Measurements from ENCODE around the gene BTF3.

BTF3 gene

GRCh38 chr5:73490088-73490487 is 8.2 kb upstream of the BTF3 start:
- no peaks in the 10 kb centered on the region for H3K79me2 ChIP-seq (ENCODE audit: insufficient read depth, low read length)
- H3K9ac ChIP-seq (ENCODE audit: low read length) = no peak overlapping the region
- H3K4me3 ChIP-seq (ENCODE audit: insufficient read depth, low read length, poor library complexity, severe bottlenecking) = no peak overlapping the region
- H3F3A ChIP-seq (ENCODE audit: insufficient read depth) = no peaks in the 10 kb centered on the region
- H3K9me2 ChIP-seq (replicated peaks; ENCODE audit: insufficient read depth, low read length) = no peaks in the 10 kb centered on the region
- H3K36me3 ChIP-seq (ENCODE audit: low read length) = no peaks in the 10 kb centered on the region
- no peaks in the 10 kb centered on the region; the same call in 1 of the 2 replicates for H3K27me3 ChIP-seq (ENCODE audit: low read length)
- H3K27ac ChIP-seq (ENCODE audit: low read depth, low read length) = no peak overlapping the region
- TF ChIP-seq, protein P1, sequence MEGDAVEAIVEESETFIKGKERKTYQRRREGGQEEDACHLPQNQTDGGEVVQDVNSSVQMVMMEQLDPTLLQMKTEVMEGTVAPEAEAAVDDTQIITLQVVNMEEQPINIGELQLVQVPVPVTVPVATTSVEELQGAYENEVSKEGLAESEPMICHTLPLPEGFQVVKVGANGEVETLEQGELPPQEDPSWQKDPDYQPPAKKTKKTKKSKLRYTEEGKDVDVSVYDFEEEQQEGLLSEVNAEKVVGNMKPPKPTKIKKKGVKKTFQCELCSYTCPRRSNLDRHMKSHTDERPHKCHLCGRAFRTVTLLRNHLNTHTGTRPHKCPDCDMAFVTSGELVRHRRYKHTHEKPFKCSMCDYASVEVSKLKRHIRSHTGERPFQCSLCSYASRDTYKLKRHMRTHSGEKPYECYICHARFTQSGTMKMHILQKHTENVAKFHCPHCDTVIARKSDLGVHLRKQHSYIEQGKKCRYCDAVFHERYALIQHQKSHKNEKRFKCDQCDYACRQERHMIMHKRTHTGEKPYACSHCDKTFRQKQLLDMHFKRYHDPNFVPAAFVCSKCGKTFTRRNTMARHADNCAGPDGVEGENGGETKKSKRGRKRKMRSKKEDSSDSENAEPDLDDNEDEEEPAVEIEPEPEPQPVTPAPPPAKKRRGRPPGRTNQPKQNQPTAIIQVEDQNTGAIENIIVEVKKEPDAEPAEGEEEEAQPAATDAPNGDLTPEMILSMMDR (IDR thresholded peaks at IDR 0.05; ENCODE audit: insufficient read depth, low read length, poor library complexity, severe bottlenecking) = no peak
- no peak for TF ChIP-seq EZH2phosphoT487 (conservative IDR thresholded peaks at IDR 0.05; ENCODE audit: low read length)
- H3K9me3 ChIP-seq (ENCODE audit: insufficient read depth, low read length) = no peaks in the 10 kb centered on the region
- no peak overlapping the region for H3K4me2 ChIP-seq (ENCODE audit: low read depth, low read length, poor library complexity, severe bottlenecking)
- no peaks in the 10 kb centered on the region for H4K20me1 ChIP-seq (ENCODE audit: low read depth, low read length)
- no peak overlapping the region for H2AFZ ChIP-seq (ENCODE audit: low read depth, low read length, severe bottlenecking)

DNA sequence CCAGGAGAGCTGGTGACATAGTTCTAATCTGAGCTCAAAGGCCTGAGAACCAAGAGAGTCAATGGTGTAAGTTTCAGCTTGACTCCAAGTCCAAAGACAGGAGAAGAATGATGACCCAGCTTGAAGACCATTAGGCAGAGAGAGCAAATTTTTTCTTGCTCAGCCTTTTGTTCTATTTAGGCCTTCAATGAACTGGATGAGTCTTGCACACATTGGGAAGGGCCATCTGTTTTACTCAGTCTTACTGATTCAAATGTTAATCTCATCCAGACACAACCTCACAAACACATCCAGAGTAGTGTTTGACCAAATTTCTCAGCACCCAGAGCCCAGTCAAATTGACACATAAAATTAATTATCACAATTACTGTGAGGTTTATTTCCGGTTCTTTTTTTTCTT is 7.1 kb upstream of the BTF3 start:
- Histone ChIP-seq H3K79me2 (ENCODE audit: insufficient read depth, low read length) (no peaks in the 10 kb centered on the region), H3K36me3 (ENCODE audit: low read length) (no peaks in the 10 kb centered on the region), H3F3A (ENCODE audit: insufficient read depth) (no peaks in the 10 kb centered on the region), H2AFZ (ENCODE audit: low read depth, low read length, severe bottlenecking) (no peak overlapping the region), H3K9me3 (ENCODE audit: insufficient read depth, low read length) (no peaks in the 10 kb centered on the region), H3K4me3 (ENCODE audit: insufficient read depth, low read length, poor library complexity, severe bottlenecking) (no peak overlapping the region), H3K9ac (ENCODE audit: low read length) (no peak overlapping the region), H3K27ac (ENCODE audit: low read depth, low read length) (no peak overlapping the region), H3K27me3 (ENCODE audit: low read length) (no peaks in the 10 kb centered on the region; the same call in 1 of the 2 replicates), H3K9me2 (replicated peaks; ENCODE audit: insufficient read depth, low read length) (no peaks in the 10 kb centered on the region), H3K4me2 (ENCODE audit: low read depth, low read length, poor library complexity, severe bottlenecking) (no peak overlapping the region), H4K20me1 (ENCODE audit: low read depth, low read length) (no peaks in the 10 kb centered on the region)
- TF ChIP-seq EZH2phosphoT487 (conservative IDR thresholded peaks at IDR 0.05; ENCODE audit: low read length) = no peak
- TF ChIP-seq, protein P1 (IDR thresholded peaks at IDR 0.05; ENCODE audit: insufficient read depth, low read length, poor library complexity, severe bottlenecking) = no peak

- Histone ChIP-seq H3K27ac (ENCODE audit: low read depth, low read length) (no peak overlapping the region), H3K27me3 (ENCODE audit: low read length) (no peaks in the 10 kb centered on the region), H3F3A (ENCODE audit: insufficient read depth) (no peaks in the 10 kb centered on the region; the same call in 1 of the 2 replicates), H3K9me3 (ENCODE audit: insufficient read depth, low read length) (no peaks in the 10 kb centered on the region), H3K4me2 (ENCODE audit: low read depth, low read length, poor library complexity, severe bottlenecking) (no peak overlapping the region), H3K9me2 (replicated peaks; ENCODE audit: insufficient read depth, low read length) (no peaks in the 10 kb centered on the region), H2AFZ (ENCODE audit: low read depth, low read length, severe bottlenecking) (no peak overlapping the region), H4K20me1 (ENCODE audit: low read depth, low read length) (no peaks in the 10 kb centered on the region), H3K36me3 (ENCODE audit: low read length) (no peaks in the 10 kb centered on the region), H3K4me3 (ENCODE audit: insufficient read depth, low read length, poor library complexity, severe bottlenecking) (no peak overlapping the region), H3K9ac (ENCODE audit: low read length) (no peak overlapping the region), H3K79me2 (ENCODE audit: insufficient read depth, low read length) (peaks cover 2% of the 10 kb centered on the region)
- no peak for TF ChIP-seq EZH2phosphoT487 (conservative IDR thresholded peaks at IDR 0.05; ENCODE audit: low read length)
- TF ChIP-seq, protein P1 (IDR thresholded peaks at IDR 0.05; ENCODE audit: insufficient read depth, low read length, poor library complexity, severe bottlenecking) = no peak
Observed at GRCh38 chr5:73493421-73493820, 4.8 kb upstream of the BTF3 start.

All from SU-DHL-6 (cell line).